Stomach smooth muscle (tissue), 2 donors: ENCODE results near the gene MCC.

Experiments used
- H3K27ac ChIP-seq: one replicate; pipeline ENCODE4 v1.7.0; 2013; ENCODE audit warnings: mild to moderate bottlenecking, low read length, inconsistent platforms
- H3K27me3 ChIP-seq, 2 donors: one replicate each; pipeline ENCODE4 v1.7.0; 2013; ENCODE audit warnings: low read length in 2 of 2; ENCODE audit not compliant: insufficient read depth in 2 of 2, control insufficient read depth in 1 of 2
- H3K36me3 ChIP-seq, 2 donors: one replicate each; pipeline ENCODE4 v1.7.0; 2013; ENCODE audit warnings: low read length in 2 of 2; ENCODE audit not compliant: control insufficient read depth in 2 of 2, insufficient read depth in 2 of 2
- H3K4me1 ChIP-seq: one replicate; pipeline ENCODE4 v1.7.0; 2013; ENCODE audit warnings: low read length; ENCODE audit not compliant: control insufficient read depth, insufficient read depth
- H3K4me3 ChIP-seq, 2 donors: one replicate each; pipeline ENCODE4 v1.7.0; 2013; ENCODE audit warnings: low read length in 2 of 2
- H3K9ac ChIP-seq, 2 donors: one replicate each; pipeline ENCODE4 v1.7.0; 2013; ENCODE audit warnings: low read length in 2 of 2, mild to moderate bottlenecking in 1 of 2
- H3K9me3 ChIP-seq, 2 donors: one replicate each; pipeline ENCODE4 v1.7.0; 2013; ENCODE audit warnings: low read length in 2 of 2; ENCODE audit not compliant: control insufficient read depth in 2 of 2
- donor health status: healthy.
- donor health status: Pancreatic carcinoma.

Gene MCC

DNA sequence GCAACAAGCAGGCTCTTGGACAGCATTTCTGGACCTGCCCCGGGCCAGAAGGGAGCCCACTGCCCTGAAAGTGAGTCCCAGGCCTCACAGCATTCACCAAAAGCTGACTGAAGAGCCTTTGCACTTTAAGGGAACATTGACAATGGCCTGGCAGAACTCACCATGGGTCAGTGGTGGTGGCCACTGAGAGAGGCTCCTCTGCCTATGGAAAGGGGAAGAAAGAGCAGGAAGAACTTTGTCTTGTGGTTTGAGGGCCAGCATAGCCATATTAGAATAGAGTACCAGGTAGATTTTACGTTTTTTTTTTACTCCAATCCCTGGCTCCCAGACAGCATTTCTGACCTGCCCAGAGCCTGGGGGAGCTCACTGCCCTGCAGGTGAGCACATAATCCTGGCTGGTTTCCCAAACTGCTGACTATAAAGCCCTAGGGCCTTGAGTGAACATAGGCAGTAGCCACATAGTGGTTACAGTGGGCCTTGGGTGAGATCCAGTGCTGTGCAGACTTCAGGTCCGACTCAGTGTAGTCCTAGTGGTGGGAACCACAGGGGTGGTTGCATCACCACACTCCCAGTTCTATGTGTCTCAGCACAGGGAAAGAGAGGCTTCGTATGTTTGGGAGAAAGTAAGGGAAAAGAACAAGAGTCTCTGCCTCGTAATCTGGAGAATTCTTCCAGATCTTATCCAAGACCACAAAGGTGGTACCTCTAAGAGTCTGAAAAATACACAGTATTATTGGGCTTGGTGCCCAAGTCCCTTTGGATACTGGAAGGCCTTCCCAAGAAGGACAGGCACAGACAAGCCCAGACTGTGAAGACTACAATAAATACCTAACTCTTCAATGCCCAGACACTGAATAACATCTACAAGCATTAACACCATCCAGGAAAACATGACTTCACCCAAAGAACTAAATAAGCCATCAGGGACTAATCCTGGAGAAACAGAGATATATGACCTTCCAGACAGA is 143.0 kb downstream of the MCC start:
- Histone ChIP-seq H3K27ac (no peak overlapping the region), H3K9ac (no peak overlapping the region), H3K4me1 (no peaks in the 10 kb centered on the region), H3K36me3 (no peaks in the 10 kb centered on the region), H3K9me3 (no peaks in the 10 kb centered on the region), H3K27me3 (no peaks in the 10 kb centered on the region), H3K4me3 (no peak overlapping the region)

DNA sequence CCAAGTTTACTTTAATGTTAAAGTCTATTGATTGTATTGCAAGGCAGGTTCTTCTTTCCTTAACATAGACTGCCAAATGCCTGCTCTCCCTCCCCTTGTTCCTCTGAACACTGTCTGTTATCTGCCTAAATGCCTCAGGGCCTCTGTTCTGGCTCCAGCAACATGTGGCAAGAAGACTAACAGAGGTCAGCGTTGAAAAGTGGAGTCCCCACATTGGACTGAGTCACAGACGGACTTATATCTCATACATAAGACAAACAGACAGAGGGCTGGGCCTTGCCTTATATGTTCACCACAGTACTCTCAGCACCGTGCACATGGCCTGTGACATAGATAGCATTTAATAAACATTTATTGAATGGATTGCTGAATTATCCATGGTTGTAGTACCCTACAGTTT is 144.9 kb downstream of the MCC start:
- Histone ChIP-seq H3K4me1 (no peaks in the 10 kb centered on the region), H3K27ac (no peak overlapping the region), H3K4me3 (no peak overlapping the region), H3K9ac (no peak overlapping the region), H3K27me3 (no peaks in the 10 kb centered on the region), H3K9me3 (no peaks in the 10 kb centered on the region), H3K36me3 (no peaks in the 10 kb centered on the region)

DNA sequence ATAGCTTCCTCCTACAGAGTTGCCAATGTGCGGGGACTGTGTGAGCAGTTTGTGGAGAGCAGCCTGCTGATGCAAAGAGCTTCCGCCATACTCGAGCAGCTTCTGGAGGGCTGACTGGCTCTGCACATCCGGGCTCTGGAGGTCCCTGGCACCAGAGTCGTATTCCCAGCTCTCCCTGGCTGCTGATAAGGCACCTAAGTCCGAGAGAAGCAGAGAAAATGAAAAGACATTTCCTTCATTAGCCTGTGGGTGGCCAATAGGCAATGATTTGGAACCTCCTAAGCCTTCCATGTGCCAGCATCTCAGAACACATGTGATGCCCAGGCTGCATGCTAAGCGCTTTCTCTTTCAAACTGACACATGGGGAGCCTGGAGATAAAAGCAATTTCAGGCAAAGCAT is 147.7 kb downstream of the MCC start:
- Histone ChIP-seq H3K9me3 (no peaks in the 10 kb centered on the region), H3K27me3 (no peaks in the 10 kb centered on the region), H3K36me3 (no peaks in the 10 kb centered on the region), H3K4me3 (no peak overlapping the region), H3K4me1 (no peaks in the 10 kb centered on the region), H3K27ac (no peak overlapping the region), H3K9ac (no peak overlapping the region)

DNA sequence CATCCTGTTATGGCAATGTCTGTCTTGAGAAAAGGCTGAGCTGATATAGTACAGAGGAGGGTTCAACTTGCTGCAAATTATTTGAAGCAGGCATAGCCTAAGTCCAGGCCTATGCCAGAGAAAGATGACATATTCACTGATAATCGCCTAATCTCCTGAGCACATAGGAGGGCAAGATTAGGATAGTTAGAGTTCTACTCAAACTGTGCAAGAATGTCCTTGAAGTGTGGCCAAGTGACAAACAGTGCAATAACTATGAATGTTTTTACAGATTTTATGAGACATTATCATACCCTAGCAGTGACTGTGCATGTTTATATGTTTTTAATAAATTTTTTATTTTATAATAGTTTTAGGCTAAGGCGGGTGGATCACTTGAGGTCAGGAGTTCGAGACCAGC is 149.6 kb downstream of the MCC start:
- no peaks in the 10 kb centered on the region for H3K4me1 ChIP-seq
- H3K36me3 ChIP-seq = no peaks in the 10 kb centered on the region
- H3K27ac ChIP-seq = no peak overlapping the region
- no peaks in the 10 kb centered on the region for H3K27me3 ChIP-seq
- H3K4me3 ChIP-seq = no peak overlapping the region
- no peaks in the 10 kb centered on the region for H3K9me3 ChIP-seq
- no peak overlapping the region for H3K9ac ChIP-seq

DNA sequence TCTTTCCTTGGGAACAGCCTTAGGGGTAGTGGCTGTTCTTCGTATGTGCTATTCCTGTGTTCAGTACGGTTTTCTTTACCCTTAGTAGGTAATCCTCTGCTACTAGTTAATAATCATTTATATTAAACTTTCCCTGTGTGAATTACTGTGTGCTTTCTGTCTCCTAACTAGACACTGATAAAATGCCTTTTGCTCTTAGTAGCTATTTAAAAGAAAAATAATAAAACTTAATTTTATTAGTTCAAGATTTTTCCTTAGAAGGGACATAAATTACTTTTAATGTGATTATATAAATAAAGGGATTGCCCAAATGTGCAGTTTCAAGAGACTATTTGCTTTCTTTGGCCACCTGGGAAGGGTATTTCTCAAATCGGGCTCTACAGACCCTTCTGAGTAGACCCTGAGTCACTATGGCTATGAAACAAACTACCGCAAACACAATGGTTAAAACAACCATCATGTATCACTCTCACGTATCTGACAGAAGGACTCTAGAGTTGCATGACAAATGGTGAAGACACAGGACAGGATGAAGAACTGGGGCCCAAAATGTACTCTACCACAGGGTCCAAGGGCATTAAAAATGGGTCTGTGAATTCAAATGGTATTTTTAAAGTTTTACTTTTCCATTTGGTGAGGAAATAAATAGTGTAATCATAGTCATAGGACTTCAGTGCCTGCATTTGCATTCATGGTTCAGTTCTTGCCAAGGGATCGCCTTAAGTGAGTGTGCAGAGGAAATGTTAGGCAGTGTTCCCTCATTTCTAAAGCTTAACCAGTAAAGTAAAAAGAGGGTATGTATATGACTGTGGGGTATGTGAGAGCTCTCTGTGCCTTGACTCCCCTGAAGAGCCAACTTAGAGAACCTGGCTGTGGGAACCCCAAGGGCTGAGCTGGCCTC is 150.5 kb downstream of the MCC start:
- Histone ChIP-seq H3K9ac (no peak overlapping the region), H3K4me3 (no peak overlapping the region), H3K9me3 (no peaks in the 10 kb centered on the region), H3K27ac (no peak overlapping the region), H3K27me3 (no peaks in the 10 kb centered on the region), H3K4me1 (no peaks in the 10 kb centered on the region), H3K36me3 (no peaks in the 10 kb centered on the region)

DNA sequence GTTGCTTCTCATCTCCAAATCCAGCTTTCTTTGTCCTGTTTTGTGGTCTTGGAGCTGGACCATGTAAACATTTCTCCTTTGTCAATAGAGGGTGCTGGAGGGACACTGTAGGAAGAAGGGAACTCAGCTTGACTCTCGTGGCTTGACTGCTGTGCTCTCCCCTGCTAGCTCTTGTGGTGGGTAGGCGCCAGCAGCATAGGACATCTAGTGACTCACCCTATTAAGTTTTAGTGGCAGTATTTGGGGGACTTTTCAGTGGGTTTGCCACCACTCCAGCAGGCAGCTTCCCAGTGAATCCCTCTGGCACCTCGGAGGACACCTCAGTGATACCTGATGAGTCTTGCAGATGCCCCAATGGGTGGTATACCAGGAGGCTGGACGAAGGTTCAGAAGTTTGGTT is 151.3 kb downstream of the MCC start:
- H3K36me3 ChIP-seq = no peaks in the 10 kb centered on the region
- no peak overlapping the region for H3K9ac ChIP-seq
- no peaks in the 10 kb centered on the region for H3K27me3 ChIP-seq
- H3K9me3 ChIP-seq = no peaks in the 10 kb centered on the region
- H3K4me1 ChIP-seq = no peaks in the 10 kb centered on the region
- H3K4me3 ChIP-seq = no peak overlapping the region
- no peak overlapping the region for H3K27ac ChIP-seq

DNA sequence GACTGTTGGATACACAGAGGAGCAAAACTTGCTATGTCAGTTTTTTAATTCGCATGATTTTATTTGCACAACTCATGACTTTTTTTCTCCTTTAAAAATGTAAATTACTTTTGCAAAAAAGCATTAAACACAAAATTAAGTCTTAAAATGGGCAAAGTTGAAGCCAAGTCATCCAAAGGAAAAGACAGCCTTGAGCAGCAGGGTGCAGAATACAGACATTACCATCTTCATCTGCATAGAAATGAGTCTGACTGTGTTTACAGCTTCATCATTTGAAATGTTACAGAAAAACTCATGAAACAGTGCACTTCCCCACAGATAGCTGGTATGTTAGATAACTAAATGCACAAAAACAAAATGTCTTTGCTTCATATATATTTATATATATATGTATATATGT is 154.8 kb downstream of the MCC start:
- Histone ChIP-seq H3K36me3 (no peaks in the 10 kb centered on the region), H3K4me1 (peaks cover 4% of the 10 kb centered on the region), H3K27me3 (no peaks in the 10 kb centered on the region), H3K27ac (no peak overlapping the region), H3K9me3 (no peaks in the 10 kb centered on the region), H3K4me3 (no peak overlapping the region), H3K9ac (no peak overlapping the region)

DNA sequence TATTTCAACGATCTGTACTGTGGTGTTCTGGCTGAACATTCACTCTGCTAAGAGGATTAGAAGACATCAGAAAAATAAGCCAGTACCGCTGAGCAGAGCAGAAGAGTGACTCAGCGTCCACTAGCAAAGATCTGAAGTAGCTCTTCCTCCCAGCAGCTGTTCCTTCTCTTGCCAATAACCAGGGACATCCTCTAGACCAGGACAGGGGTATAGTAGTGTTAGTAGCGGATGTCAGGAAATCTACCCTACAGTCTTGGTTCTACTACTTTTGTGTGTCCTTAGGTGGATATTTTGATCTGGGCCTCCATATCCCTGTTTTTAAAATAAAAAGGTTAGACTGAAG is 157.1 kb downstream of the MCC start:
- H3K9ac ChIP-seq = no peak overlapping the region
- H3K27ac ChIP-seq = no peak overlapping the region
- no peak overlapping the region for H3K4me3 ChIP-seq
- H3K9me3 ChIP-seq = no peaks in the 10 kb centered on the region
- H3K36me3 ChIP-seq = no peaks in the 10 kb centered on the region
- peaks cover 4% of the 10 kb centered on the region for H3K4me1 ChIP-seq
- no peaks in the 10 kb centered on the region for H3K27me3 ChIP-seq

DNA sequence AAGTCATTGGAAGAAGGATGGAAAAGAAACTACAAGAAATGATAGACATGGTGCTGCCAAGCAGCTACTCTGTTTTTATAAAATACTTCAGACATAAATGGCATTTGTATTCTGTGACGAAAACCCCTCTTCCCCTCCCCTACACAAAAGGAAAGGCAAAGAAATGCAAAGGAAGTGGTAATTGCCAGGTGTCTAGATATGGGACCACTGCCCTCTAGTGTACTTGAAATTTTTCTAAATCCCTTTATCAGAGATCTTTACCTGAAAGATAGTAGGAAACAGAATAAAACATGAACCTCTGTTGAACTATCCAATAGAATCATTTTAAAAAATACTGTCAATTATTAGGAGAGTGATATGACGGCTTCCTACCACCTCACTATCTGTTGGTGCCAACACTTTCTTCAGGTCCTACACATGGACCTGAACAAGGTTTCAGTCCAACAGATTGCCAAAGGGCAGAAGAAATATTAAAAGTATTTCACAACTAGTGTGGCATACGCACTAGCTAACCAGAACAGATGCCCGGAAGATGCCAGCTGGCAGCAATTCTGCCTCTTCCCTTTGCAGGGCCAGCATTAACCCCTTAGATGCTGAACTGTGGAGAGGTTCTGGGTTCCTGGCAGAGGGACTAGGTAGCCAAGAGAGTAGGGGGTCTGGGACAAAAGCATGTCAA is 157.6 kb downstream of the MCC start:
- Histone ChIP-seq H3K4me3 (no peak overlapping the region), H3K27ac (no peak overlapping the region), H3K9ac (no peak overlapping the region), H3K27me3 (no peaks in the 10 kb centered on the region), H3K9me3 (no peaks in the 10 kb centered on the region), H3K36me3 (no peaks in the 10 kb centered on the region), H3K4me1 (peaks cover 4% of the 10 kb centered on the region)

DNA sequence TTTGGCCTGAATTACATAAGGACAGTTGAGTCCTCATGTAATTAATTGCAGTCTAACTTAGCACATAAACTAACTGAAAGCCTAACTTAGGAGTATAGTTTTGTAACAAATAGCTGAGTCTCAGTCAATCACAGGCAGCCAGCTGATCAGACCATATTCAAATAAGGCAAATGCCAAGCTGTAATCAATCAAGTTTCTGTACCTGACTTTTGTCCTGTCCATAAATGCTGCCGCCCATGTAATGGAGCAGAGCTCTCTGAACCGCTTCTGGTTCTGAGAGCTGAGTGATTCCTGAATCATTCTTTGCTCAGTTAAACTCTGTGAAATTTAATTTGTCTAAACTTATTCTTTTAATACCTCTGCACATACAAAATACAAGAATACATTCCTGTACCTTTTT is 158.3 kb downstream of the MCC start:
- Histone ChIP-seq H3K4me3 (no peak overlapping the region), H3K4me1 (peaks cover 4% of the 10 kb centered on the region), H3K9ac (no peak overlapping the region), H3K27ac (no peak overlapping the region), H3K9me3 (no peaks in the 10 kb centered on the region), H3K27me3 (no peaks in the 10 kb centered on the region), H3K36me3 (no peaks in the 10 kb centered on the region)
